ENCODE results near the gene NPSR1.

The NPSR1 gene

DNA sequence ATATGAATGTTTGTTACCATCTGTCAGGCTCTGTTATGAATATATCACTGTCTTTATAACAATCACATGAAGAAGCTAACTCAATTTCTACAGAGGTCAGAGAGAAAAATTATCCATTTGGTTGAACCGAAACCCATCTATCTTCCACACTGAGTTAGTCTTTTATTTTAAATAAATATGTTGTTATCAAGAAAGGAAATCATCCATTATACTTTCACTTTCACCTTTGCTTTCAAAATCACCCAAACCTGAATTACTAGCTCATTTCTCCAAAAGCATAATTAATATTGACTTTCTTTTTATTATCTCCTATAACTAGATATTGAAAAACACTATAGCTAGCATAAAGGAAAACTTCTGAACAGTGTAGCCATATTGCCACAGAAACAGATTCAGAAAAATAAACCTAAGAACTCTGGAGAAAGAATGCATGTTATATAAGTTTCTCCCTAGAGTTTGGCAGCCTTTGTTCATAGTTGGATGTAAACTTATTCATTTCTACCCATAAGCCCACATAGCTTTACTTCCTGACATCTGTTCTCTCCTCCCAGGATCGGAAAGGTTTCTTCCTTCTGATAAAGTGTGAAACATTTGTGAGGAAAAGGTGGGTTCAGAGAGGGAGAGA lies 66.0 kb downstream of the NPSR1 start:
- no peak for DNase-seq

DNA sequence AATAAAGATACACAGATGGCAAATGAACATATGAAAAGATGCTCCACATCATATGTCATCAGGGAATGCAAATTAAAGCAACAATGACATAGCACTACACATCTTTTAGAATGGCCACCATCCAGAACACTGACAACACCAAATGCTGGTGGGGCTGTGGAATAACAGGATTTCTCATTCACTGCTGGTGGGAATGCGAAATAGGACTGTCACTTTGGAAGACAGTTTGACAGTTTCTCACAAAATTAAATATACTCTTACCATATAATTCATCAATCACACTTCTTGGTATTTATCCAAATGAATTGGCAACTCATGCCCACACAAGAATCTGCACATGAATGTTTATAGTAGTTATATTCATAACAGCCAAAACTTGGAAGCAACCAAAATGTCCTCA lies 68.2 kb downstream of the NPSR1 start:
- no peak for DNase-seq

DNA sequence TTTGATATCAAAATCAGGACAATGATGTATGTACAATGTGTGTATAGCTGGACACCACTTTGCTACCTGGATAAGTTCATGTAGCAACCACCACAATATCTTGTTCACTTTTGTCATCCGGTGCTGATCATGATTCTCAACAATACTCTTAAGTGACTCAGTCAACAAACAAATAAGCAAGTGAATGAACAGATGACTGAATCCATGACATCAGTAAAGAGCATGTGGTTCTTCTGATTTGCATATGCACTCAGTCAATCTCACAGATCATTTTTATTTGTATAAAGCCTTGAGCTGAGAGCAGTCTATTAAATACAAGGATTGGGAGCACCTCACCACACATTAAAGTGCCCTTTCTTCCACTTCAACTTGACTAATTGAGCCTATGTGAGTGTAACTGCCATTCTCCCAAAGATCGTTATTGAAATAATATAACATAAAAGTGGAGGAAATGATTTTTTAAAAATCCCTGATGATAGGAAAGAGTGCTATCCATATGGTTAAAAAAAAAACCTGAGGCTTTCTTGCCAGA lies 69.5 kb downstream of the NPSR1 start:
- DNase-seq = no peak

DNA sequence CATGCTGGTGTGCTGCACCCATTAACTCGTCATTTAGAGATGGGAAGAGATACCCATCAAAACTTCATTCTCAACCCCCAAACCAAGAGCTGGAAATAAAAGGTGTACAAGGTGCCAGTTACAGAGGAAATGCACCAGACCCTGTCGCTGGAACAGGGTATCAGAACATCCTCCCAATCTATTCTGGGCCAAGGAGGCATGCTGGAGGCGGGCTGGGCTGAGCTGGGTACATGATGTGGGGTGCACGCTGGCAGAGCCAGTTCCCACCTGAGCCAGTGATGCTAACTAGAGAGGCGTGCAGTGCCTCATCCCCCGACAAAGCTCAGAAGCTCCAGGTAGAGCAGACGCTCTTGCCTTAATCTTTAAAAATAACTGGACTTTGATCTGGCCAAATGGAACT lies 70.1 kb downstream of the NPSR1 start:
- DNase-seq = no peak

DNA sequence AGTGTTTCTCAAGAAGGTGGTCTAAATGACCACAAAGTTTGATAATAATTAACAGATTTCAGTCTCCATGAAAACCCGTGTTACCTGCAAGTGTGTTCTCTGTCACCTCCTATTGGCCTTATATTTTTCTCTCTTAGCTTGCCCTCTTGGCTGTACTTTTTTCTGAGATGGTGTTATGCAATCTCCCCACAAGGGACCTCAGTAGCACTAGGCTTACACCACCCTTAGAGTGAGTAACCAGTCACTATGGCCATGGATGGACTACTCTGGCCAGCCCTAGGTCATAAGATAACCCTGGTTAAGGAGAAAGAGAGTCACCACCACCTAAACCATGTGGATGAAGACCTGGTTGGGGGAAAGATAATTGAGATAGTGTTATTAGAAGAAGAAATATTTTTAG lies 76.8 kb downstream of the NPSR1 start:
- no peak for DNase-seq

DNA sequence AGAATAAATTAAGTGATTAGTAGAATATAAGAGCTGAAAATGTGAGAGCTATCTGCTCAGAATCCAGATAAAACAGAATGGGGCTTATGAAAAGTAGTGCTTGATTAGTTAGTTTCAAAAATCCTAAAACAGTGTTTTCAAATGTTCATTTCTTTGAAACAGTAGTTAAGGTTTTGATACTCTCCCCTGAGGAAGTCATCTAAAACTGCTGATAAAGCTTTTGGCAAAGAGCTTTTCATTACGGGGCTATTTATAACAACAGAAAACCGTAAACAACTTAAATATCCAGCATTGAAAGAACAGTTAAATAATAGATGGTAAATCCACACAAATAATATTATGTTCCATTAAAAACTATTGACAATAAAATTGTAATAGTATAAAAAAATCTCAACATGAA lies 77.5 kb downstream of the NPSR1 start:
- no peak for DNase-seq

DNA sequence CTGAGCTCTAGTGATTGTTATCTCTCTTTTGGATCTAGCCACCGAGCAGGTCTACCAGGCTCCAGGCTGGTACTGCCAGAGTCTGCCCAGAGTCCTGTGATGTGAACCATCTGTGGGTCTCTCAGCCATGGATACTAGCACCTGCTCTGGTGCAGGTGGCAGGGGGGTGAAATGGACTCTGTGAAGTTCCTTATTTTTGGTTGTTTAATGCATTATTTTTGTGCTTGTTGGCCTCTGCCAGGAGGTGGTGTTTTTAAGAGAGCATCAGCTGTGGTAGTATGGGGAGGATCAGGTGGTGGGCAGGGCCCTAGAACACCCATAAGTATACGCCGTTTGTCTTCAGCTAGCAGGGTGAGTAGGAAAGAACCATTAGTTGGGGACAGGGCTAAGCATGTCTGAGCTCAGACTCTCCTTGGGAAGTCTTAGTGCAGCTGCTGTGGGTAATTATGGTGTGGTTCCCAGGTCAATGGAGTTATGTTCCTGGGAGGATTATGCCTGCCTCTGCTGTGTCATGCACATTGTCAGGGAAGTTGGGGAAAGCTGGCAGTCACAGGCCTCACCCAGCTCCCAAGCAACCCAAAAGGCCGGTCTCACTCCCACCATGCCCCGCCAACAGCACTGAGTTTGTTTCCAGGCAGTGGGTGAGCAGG lies 81.8 kb downstream of the NPSR1 start:
- DNase-seq = no peak

DNA sequence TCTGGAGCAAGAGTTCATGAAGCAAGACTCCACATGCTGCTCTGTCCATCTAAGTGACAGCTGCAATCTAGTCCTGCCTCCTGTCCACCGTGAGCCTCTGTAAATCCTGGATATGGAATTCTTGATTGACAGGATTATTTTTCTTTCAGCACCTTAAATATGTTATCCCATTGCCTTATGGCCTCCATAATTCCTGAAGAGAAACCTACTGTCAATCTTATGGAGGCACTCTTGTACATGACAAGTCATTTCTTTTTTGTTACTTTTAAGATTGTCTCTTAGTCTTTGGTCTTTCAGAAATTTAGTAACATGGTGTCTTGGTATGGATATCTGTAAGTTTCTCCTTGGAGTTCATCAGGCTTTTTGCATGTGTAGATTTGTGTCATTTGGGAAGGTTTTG lies 82.8 kb downstream of the NPSR1 start:
- no peak for DNase-seq

DNA sequence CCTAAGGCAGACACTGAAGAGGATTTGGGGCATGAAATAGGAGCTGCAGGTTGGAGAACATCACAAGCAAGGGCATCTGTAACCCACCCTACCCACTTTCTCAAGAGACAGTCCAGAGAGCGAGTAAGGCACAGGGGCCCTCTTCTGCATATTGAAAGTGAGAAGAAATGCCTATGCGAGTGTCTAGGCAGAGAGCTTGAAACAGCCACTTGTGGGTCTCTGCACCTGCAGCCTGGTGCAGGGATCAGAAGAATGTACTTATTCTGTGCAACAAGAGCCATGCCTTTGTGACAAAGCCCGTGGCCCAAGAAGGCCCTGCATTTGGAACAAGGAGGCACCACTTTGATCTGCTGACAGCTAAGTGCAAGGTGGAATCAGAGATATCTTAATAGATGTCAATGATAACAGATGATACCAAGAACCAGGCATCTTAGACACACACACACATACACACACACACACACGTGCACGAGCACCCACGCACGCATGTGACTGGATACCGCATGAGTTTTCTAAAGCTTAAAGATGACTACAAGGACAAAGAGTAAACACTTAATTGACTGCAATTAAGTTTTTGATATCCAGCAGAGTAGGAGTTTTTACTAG lies 89.3 kb downstream of the NPSR1 start:
- no peak for DNase-seq

DNA sequence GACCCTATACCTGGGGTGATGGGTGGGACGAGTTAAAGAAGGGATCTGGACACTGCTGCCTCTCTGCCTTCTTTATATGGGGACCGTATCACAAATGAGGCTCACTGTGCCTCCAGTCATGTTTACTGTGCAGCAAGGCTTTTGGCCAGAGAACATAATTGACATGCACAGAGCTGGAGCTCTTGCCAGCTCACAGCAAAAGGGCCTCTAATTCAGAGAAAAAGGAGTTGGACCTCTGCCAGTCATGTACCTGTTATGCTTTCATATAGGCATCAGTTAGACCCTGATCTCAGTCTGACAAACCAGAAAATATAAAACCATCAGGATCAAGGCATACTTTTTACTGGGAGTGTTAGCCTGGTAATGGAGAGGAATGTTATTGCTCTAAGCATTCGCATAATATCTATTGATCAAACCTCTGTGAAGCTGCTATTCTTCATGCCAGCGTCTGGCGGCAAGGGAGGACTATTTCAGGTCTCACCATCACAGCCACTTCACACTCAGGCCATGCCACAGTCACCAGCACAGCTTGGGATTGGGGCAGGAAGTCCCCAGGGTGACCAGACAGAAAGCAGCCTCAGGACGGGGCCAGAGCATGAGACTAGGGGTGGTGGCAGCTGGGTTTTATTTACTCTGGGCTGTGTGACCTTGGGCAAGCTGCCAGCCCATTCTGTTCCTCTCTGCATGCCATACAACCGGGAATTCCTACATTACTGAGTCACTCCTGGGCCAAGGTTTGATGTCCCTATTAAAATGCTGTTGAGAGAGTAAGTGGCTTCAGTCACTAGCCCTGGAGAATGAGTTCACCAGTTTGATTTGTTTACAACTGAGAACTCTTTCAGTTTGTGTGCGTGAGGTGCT lies 90.1 kb downstream of the NPSR1 start:
- no peak for DNase-seq

DNA sequence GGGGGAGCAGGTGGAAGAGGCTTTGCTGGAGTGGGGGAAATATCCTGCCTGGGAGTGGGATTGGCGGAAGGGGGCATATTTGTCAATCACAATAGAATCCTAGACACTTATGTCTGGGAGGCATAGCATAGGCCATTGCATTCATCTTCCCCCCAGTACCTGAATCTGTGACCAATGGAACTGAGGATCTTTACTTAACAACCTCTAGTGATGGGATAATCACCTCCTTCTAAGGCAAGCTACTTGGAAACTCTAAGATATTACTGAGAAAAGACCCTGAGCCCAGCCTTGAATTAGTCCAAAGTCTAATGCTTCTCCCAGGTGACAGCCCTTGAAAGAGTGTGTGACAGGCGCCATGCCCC lies 90.7 kb downstream of the NPSR1 start:
- DNase-seq = no peak

DNA sequence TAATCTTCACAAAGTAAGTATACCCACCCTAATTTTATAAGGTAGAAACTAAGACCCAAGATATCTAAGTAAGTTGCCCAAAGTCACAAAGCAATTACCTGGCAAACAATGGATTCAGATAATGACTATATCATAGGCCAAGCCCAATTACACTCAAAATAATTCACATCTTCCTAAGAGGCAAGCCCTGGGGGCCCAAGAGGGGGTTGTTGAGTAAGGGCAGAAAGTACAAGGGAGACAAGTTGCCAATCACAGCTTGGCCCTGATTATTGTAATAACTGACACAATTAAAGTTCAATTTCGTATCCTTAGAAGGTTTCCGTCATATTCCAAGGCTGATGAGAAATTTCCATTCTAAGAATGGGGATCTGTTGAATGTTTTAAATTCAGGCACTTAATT lies 91.4 kb downstream of the NPSR1 start:
- DNase-seq = no peak

DNA sequence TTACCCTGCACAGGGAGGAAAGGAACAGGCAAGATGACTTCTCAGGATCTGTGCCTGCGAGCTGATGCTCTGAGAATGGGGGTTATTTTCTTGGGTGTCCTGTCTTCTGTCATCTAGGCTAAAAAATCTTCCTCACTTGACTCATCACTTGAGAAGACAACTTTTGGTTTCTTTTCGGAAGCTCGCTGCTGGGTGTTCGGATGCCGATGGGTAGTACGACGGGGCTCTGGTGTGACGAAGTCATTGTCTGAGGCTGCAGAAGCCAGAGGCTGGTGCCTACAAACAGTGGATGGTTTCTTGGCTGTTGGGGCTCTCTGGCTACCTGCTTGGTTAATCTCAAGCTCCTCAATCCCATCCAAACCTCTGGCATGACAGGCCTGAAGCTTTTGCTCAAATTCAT lies 92.2 kb downstream of the NPSR1 start:
- DNase-seq = no peak

DNA sequence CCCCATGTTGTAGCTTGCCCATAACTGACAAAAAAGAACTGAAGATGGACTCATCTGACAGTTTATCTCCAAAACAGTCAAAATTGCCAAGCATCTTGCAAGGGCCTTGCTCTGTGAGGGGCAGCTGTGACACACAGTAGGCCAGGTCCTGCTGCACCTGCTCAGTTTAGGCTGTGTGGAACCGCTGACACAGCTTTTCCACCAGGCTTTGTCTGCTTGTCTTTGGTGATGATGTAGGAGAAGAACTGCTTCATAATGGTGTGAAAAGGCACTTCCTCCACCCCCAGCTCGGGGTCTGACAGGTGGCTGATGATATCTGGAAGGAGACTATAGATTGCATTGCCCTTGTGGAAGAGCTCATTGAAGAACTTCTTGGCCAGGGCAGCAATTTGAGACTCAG lies 92.6 kb downstream of the NPSR1 start:
- no peak for DNase-seq

DNA sequence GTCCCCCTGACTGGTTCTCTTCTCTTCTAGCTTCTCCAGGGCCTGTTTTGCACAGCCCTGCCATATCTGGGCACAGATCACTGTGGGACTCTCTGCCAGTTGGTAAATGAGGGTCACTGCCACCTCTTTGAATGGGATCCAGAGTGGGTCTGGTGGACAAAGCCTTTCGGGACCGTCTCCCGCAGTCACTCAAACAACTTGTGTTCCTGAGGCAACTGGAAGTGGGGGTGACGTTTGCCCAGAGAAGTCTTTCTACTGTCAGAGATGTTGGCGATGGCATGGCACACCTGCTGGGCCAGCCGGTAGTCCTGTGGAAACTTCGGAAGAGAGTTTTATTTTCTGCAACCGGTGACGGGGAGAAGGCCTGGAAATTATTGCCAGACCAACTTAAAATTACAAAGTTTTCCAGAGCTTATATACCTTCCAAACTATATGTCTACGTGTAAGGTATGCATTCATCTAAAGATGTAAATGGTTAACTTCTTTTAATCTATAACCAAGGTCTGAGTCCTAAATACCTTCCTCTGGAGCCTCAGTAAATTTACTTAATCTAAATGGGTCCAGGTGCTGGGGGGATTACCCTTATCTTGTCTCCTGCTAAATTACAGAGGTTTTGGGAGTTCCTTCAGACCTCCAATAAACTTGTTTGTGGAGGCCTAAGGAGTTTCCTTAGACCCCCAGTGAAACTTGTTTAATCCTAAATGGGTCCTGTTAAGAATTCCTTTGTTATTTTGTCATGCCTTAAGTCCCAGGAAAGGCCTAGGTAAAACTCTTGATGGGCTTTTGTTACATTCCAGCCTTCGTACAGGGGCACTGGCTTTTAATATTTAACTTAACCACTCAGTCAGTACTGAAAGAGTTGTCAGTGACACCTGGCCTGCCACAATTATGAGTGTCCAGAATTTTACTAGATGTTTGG lies 94.0 kb downstream of the NPSR1 start:
- no peak for DNase-seq

DNA sequence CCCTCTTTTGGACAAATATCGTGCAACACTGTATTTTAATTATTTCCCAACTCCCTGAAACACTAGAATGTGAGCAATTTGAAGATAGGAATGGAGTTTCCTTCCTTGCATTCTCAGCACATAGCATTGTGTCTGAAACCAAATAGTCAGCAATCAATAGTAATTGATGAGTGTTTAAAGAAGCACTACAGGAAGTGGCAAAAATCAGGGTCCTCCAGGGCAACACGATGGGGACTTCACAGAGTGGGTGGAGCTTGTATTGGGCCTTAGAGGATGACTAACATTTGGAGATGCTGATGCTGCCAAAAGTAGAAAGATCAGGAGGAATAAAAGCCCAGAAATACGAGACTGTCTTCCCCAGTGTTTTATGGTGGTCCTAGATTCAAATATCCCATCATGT lies 94.9 kb downstream of the NPSR1 start:
- DNase-seq = no peak

DNA sequence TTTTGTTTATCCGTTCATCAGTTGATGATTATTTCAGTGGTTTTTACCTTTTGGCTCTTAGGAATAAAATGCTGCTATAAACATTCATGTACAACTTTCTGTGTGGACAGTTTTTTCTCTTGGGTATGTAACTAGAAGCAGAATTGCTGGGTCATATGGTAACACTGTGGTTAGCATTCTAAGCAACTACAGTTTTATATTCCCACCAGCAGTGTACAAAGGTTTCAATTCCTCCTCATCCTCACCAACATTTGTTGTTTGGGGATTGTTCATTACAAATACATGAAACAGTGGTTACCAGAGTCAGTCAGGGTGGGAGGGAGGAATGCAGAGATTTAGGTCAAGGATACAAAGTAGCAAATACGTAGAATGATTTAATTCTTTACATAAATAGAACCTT lies 97.0 kb downstream of the NPSR1 start:
- DNase-seq = no peak

DNA sequence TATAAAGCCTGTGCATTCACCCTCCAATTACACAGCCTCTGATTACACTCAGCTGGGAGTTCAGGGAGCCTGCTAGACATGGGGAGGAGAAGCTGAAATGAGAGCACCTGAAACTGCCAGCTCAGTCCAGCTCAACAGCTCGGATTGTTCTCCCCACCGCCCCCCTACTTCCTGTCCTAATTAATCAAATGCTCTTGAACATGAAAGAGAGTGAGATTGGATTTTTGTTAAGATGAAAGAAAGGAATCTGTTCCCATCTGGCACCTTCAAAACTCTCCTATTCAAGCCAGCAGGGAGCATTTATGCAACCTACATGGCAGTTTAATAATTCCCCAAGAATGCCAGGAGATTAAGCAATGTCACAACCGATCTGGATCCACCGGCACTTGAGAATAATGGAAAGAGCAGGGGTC lies 98.0 kb downstream of the NPSR1 start:
- no peak for DNase-seq

DNA sequence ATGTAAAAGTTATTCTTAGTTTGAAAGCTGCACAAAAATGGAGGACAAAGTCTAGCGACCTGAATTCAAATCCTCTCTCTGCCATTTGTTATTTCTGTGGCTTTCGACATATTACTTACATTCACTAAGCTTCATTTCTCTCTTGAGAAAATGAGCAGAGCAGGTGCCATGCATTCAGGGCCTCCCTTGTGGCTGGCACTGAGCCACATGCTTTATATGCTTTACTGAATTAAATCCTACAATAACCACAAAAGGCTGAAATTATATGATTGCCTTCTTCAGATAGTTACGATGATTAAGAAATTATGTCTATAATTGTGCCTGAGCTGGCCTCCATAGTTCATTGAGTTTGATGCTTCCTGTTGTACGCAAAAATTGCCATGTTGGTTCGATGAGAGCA lies 98.7 kb downstream of the NPSR1 start:
- no peak for DNase-seq

DNA sequence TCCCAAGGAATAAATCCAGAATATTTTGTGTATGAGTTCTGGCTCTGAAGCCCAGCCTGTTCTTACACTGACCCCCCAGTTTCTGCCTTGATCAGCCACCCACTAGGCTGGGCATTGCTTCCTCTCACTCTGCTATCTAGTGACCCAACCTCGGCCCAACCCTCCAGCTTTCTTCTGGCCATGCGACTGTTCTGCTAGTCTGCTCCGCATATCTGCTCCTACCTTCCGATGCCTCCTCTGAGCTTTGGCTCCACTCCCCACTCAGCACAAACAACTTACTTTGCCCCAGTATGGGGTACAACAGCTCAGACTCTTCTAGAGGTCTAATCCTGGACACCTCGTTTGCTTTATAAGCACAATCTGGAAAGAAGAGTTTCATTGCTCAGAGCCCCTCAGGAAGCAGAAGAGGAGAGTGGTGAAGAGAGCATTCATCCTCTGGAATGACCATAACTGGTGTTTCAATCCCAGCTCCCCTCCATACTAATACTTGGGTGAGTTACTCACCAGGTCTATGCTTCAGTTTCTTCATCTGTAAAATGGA lies 99.6 kb downstream of the NPSR1 start:
- DNase-seq = no peak

DNA sequence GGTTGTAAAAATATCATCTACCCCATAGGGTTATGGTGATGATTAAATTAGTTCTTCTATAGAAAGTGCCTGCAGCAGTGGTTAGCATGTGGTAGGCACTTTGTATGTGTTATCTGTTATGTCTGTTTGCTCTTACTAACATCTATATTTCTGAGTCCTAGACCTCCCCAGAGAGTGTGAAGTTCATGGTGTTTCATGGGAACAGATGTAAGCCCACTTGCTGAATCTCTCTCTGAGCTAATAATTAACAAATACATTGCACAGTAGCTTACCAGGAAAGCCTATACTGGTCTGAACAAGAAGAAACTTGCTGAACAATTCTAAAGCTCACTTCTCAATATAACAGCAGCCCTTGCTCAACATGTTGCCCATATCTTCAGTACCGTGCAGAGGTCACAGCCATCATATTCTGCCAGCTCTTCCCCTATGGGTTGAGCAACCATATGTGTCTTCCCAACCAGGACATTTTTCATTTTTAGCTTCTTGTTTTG lies 100.1 kb downstream of the NPSR1 start:
- no peak for DNase-seq

All from effector CD8-positive, alpha-beta T cell (primary cell).